Medulla oblongata (tissue), 1 donor: Measurements from ENCODE around the gene KCNH2.
A peak's percentile ranks its signal among the peaks of the same experiment; 100 is the strongest.

Experiments
- DNase-seq: peaks from one replicate; pipeline ENCODE4 v3.0.0-alpha.2; 2015; ENCODE audit errors: extremely low spot score

KCNH2 gene

DNA sequence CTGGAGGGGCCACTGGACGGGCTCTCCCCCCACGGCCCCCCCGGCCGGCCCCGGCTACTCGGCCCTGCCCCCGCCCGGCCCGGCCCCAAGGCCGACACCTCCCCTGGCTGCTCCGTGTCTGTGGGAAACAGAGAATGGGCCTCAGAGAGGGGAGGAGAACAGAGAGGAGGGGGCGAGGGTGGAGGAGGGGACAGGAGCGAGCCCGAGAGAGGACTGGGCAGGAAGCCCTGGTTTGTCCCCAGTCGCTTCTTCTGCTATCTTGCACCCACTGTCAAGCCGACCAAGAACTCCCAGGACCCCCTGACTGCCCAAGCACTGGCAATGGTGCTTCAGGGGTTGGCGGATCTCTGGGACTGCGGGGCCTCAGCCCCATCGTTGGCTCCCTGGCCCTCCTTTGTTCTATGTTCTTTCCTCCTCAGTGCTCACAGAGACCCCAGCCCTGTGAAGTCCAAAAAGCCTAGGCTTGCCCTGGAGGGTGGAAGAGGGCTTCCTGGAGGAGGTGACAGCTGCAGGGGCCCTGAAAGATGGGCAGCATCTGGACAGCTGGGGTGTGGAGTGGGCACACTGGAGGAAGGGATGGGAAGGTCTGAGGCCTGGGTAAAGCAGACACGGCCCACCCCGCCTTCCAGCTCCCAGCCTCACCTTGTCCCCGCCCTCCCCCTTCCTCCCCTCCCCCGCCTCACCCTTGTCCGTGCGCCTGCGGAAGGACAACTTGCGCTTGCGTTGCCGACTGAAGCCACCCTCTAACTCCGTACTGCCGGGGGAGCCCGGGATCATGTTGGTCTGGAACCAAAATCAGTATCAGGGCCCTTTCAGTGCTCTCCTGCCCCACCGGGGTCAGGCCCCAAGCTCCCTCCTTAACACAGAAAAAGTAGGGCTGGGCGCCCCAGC is 30.1 kb downstream of the KCNH2 start:
- no peak for DNase-seq

DNA sequence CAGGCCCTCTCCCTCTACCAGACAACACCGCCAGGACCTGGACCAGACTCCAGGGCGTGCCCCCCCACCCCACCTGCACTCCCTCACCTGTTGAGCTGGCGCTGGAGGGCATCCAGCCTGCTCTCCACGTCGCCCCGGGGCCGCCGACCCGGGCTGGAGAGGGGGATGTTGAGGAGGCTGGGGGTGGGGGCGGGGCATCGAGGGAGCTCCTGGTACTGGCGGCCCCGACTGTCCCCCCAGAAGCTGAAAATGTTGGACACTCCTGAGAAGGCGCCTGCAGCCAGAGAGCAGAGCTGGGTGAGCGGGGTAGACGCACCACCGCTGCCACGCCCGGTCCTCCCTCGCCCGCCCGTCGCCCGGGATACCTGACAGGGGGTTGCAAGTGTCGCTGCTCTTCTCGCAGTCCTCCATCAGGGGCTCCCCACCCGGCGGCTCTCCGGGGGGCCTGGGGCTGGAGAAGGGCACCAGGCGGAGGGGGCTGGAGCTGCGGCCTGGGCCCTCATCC is 30.8 kb downstream of the KCNH2 start:
- no peak for DNase-seq

DNA sequence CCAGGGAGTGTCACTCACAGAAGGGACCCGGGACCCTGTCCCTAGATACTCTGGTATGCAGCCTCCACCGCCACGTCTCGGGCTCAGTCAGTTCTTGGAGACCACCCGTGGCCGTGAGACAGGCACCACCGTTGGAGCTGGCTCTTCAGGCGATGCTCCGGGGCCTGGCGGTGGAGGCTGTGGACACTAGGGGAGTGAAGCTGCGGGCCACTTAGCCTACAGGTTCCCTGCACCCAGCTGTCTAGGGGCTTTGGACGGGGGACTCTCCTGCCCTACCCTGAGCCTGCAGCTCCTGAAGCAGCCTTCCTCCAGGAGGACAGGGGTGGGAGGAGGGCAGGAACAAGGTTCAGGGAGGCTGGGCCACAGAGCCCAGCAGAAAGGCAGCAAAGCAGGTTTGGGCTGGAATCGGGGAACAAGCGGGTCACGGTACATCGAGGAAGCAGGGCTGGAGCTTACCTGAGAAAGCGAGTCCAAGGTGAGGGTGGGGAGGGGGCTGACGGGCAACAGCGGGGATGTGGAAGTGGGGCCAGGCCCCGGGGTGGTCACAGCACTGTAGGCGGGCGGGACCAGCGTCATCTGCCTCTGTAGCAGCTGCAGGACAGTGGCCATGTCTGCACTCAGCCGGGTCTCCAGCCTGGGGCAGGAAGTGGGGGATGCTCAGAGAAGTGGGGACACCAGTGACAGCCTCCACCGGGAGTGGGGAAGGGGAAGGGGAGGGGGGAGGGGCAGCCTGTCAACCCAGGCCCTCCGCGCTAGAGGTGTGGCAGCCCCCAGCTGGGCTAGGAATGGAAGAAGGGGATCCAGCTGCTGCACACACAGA is 31.5 kb downstream of the KCNH2 start:
- DNase-seq, result no peak

DNA sequence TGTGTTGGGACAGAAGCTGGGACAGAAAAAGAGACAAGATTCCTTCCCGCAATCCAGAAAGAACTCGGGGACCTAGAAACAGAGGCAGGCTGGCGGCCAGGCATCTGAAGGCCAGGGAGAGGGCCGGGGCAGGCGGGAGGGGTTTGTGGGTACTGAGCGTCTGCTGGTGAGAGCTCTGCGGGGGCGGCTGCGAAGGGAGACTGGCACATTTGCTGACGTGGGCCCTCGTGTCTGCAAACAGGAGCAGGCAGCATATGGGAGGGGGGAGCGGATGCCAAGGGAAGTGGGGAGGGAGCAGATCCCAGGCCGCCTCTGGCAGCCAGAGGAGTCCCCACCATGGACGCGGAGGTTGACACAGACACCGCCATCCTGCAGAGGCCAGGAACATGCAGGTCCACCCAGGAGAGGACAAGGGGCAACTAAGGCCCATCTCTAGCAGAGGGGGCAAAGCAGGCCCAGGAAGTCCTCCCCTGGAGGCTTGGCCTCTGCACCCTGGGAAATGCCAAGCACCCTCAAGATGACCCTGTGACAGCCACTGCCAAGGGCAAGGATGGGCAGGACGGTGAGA is 32.2 kb downstream of the KCNH2 start:
- peak; percentile 70 for DNase-seq

DNA sequence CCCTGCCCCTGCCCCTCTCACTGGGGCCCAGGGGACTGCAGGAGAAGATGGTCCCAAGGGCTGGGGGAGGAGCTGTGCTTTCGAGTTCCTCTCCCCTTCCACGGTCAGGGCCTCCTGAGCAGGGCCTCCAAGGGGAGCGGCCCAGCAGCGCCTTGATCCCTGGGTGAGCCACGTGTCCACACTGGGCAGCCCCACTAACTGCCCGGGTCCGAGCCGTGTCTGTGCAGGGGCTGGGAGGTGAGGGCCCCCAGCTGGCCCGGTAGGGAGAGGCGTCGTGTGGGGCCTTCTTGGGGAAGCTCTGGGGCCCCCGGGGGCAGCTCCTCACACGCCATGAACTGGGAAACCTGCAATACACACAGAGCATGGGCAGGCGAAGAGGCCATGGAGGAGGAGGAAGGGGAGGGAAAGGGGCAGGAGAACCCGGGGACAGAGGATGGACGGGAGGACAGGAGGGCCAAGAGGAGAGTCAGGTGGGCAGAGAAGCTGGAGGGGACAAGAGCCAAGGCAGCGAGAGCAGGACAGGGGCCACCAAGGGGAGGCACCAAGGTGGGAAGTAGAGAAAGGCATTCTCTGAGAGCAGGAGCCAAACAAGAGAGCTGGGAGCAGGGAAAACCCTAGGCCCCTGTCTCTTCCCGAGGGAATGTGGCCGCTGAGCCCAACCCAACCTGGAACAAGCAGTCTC is 32.8 kb downstream of the KCNH2 start:
- no peak for DNase-seq

DNA sequence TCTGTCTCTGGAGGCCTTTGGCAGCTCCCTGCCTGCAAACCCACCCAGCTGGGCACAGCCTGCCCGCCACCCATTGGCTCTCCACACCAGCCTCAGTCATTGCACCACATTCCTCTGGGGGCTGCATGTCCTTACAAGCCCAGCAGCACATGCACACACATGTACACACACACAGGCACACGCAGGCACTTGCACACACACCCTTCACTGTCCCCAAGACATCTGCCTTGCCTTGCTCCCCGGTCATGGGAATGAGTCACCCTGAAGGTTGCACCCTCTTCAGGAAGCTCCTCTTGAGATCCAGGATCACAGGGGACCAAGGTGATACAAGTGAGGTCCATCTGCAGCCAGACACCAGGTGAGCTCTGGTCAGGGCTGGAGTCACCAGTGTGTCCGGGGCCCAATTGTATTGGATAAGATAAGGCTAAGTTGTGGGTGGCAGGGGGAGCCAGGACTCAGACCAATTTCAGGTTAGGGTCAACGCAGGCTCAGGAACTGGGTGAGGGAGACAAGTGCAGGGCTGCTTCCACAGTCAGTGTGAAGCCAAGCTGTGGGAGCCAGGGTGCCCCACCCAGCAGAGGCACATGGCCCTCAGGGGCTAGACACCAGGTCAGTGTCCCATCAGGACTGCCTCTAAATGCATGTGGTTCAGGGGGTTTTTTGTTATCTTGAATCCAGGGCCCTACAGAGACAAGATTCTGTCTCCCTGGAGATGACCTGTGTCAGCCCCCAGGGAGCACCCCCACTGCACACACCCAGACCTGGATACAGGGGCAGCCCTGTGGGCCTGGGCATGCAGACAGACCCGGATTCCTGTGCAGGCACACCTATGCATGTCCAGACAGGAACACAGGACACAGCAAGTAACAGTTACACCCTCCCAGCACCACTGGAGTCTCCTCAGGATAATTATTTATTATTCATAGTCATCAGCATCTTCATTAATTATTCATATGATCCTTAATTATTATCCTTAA is 33.8 kb downstream of the KCNH2 start:
- DNase-seq, result no peak

DNA sequence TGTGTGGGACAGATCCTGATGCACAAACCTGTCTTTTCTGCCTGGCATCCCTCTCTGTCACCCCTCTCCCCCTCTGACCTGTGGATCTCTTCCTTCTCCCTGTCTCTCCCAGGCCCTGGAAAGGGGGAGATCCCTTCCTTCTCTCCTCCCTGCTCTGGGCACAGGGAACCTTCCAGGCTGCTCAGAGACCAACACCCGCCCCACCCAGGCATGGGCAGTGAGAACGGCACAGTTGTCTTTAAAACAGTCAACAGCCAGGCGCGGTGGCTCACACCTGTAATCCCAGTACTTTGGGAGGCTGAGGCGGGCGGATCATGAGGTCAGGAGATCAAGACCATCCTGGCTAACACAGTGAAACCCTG is 34.7 kb downstream of the KCNH2 start:
- no peak for DNase-seq

DNA sequence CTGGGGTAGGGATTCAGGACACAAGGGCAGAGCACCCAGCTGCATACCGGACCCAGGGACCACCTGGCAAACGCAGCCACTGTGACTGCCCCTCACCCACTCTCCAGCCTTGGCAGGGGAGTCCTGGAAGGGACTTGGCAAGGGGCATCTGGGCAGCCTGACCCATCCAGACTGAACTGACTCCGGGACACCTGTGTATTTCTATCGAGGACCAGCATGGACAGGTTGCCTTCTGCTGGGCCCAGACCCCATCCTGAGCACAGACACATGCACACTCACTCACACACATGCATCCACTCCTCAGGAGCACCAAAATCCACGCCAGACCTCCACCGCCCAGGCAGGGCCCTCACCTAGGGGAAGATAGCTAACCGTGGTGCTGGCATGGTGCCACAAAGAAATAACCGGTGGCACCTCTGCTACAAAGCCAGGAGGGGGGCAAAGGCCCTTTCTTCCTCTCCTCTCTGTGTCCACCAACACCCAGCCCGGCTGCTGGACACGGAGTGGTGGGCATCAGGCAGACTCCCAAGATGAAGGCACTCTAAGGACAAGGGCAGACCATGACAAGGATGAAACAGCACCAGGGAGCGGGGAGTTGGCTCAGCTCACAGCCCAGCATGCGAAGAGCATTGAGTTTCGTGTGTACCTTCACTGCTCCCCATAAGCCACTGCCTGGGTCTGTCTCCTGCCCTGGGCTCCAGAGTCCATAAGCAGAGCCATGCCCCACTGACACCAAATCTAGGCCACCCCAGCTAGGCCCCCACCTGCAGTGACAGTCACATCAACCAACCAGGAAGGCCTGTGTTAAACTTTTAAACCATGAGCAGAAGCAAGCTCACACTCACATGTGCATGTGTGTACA is 35.3 kb downstream of the KCNH2 start:
- DNase-seq, result no peak

DNA sequence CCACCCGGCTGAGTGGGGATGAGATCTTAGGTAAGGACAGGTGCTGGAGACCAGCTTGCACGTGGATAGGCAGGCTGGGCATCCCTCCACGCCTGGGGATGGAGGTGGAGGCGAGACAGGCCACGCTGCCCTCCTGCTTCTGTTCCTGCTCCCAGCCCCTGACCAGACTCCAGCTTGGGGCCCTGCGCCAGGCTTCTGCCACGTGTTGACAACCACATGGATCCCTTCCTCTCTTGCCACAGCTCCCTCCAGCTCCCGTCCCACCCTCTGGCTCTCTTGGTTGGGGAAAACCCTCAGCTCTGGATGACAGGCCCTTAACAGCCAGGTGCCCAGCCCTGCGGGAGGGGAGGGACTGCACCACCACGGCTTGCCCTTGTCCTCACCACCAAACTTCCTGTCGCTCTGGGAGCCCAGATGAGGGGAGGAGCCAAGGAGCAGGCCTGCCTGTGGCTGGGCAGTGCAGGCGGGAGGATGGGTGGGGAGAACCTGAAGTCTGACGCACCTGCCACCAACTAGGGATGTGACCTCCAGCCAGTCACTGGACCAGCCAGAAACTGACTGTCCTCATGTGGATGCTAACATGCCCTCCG is 36.0 kb downstream of the KCNH2 start:
- peak; percentile 50 for DNase-seq

DNA sequence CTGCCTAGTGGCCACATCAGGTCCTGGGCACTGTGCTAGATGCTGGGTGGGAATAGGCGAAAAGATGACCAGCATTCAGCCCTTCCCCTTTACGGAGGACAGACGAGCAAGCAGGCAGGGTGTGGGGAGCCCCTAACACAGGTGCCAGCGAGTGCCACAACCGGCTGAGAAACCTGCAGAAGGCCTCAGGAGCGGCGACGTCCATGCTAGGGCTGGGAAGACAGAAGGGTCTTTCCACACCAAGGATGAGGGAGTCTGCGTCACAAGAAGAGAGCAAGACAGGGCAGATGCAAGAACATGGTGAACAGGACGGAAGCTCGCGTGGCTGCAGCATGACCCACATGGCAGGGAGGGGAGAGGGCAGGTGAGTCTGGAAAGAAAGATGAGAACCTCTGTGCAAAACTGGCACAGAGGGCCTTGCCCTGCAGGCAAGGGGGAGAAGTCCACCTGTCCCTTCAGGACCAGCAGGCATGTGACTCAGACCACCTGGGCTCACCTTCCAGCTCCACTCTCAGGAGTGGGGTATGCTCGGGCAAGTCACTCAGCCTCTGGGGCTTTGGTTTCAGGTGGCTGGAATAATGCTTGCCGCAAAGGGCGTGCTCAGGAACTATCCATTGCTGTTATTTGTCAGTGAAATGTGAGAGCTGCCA is 36.6 kb downstream of the KCNH2 start:
- DNase-seq, result no peak

DNA sequence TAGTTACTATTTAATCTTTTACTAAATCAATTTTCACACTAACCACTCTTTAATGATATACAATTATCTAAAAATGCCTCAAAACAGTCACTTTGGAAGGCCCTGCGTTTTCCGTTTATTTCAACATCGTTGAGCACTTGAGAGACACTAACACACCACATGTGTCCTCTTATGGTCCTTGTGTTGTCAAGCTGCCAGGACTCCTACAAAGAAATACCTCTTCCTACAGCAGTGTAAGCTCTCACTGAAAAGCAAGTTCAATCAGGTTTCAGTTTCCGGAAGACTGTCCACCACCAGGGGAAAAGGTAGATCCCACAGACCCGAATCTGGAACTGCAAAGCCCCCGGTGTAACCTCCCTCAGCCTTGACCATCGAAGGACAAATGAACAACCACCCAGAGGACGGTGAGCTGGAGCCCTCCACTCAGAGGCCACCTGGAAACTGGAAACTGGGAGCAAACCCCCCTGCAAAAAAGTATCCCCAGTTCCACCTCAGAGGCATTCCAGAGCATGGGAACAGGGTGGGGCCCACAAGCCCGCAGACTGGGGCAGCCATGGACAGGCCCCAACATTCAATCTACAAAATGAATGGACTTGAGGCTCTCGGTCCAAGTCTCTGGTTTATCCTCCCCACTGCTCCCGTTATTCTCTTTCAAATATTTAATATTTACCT is 37.6 kb downstream of the KCNH2 start:
- DNase-seq, result no peak

DNA sequence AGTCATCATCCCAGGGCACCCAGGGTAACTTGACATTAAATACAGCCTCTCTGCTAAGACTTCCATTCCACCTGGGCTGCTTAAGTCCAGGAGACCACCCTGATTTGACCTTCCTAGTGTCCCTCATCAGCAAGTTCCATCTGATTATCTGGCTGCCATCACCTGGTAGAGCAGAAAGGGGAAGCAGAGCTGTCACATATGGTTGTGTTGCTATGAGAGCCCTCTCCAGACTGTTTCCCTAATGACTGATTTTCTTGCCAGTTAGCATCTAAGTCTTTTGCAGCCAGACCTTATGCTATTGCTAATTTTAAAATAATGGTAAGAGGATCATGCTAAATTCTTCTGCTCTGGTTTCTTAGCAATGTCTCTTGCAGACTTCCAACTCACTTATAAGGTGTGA is 38.7 kb downstream of the KCNH2 start:
- DNase-seq, result no peak

DNA sequence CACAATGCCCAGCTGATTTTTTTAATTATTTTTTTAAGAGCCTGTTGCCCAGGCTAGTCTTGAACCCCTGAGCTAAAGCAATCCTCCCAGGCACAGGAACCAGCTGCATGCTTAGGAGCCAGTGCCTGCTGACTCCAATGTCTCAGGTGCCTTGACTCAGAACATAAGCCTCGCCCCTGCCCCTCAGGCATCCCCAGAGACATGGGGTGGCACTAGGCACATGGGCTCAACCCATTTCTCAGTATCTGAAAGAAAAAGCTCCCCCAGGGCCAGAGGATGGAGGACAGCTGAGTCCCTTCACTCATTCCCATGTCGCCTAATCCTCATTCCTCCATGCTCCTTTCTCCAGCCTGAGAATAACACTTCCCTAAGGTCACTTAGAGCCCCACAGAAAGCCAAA is 39.1 kb downstream of the KCNH2 start:
- no peak for DNase-seq

DNA sequence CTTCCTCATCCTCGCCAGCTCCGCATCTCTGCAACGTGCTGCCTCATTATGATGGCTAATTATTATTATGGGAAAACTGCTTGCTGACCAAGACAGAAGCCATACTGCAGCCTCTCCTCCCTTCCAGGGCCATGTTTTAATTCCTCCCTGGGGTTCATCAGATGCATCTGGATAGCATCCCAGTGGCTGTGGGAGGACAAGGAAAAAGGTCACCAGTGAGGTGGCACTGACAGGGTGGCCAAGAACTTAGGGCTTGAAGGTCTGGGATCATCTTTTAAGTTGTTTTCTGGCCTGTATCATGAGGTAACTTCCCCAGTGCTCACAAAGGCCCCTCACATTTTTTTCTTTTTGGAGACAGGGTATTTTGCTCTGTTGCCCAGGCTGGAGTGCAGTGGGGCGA is 39.6 kb downstream of the KCNH2 start:
- DNase-seq, result no peak

DNA sequence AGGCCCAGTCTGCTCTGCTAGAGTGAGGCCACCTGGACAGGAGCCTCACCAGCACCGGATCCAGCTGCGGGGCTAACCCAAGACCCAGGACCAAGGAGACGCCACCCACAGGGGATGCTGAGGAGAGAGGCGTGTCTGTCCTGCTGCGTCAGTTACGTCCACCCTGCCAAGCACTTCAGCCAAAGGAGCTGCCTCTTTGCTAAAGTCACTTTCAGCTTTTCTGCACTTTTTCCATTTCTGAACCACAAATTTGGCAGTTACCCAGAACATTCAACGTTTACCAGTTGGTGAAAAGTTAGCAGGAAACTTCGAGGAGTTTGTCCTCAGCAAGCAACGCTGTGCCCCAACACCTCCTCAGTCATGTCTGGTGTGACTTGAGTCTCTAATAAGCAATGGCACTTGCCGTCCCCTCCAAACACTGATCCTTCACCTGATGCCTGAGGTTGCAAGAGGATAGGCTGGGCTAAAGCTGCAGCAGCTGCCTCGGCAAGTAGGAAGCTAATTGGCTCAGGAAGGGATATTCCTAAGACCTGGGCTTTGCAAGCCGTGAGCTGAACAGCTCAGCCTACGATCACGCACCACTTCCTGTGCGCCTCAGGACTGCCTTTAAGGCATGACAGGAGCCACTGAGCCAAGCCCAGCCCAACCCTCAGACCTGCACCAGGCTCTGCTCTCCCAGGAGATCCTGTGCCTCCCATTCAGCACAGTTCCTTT is 40.1 kb downstream of the KCNH2 start:
- DNase-seq, result no peak

DNA sequence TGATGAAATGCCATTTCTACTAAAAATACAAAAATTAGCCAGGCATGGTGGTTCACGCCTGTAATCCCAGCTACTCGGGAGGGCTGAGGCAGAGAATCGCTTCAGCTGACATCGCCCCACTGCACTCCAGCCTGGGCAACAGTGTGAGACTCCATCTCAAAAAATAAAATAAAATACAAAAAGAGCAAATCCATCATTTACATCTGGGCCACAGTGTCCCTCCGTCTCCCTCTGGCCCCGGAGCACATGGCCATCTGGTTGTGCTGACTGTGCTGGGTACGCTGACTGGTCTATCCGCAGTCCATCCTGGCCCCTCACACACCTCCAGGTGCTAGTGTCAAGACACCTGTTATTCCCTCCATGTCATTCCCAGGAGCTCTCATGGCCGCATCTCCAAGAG is 42.1 kb downstream of the KCNH2 start:
- no peak for DNase-seq

DNA sequence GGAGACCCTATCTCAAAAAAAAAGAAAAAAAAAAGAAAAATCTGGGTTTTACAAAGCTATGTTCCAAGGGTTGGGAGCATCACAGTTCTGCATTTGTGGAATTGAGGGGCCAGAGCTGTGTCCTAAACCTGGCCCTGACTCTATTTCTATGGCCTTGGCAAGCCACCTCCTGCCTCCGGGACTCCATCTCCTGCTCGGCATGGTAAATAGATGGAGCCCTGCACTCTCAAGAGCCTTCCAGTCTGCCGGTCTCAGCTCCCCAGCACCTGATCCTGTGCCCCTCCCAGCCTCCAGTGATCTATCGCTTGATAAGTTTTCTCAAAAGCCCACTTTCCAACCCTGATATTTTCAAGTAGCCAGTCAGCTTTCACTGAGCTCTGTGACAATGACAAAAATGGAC is 43.0 kb downstream of the KCNH2 start:
- DNase-seq, result no peak
